GM12878 (cell line): Measurements from ENCODE around the gene CDH2. TPM values are rescaled to one million over a fixed set of nuclear protein-coding genes. Genes with fewer than 3 reads are reported as not detected.

ENCODE experiments used
- ATAC-seq: fragments of 200-7000 bp; cut with Tn5 transposase; 3 replicates; pipeline ENCODE4 v1.9.1; 2020; ENCODE audit warnings: mild to moderate bottlenecking, moderate library complexity
- BruUV-seq: library from RNA; stranded (reverse); fragments of 400-500 nt; replicated peaks from 2 replicates; lab custom pipeline; 2021; lab: Mats Ljungman, UMichigan
- CTCF ChIA-PET: fragments of 300-600 bp; sonication (Branson Sonifier 250); formaldehyde crosslinking; extraction: SDS; loops from one replicate; lab custom pipeline; 2021; ENCODE audit warnings: inconsistent platforms; lab: Yijun Ruan, JAX
- POLR2A ChIA-PET: fragments of 350-600 bp; formaldehyde crosslinking; extraction: SDS; loops from one replicate; lab custom pipeline; 2021; ENCODE audit warnings: inconsistent platforms; lab: Charles Lee
- RAD21 ChIA-PET: fragments of 300-600 bp; sonication (Branson Sonifier 250); formaldehyde crosslinking; loops from one replicate; lab custom pipeline; 2023; ENCODE audit warnings: antibody characterized with exemption; ENCODE audit not compliant: unreplicated experiment; lab: Charles Lee
- SMC1A ChIA-PET: fragments of 300-600 bp; sonication (Branson Sonifier 250); formaldehyde crosslinking; loops from one replicate; lab custom pipeline; 2023; ENCODE audit not compliant: unreplicated experiment, uncharacterized antibody; lab: Charles Lee
- DNase-seq: peaks from one replicate; pipeline ENCODE4 v3.0.0-alpha.2; 2011; ENCODE audit warnings: low read depth, low spot score
- FAIRE-seq: peaks from 3 replicates; lab custom pipeline; 2011; peaks lifted over from hg19 to GRCh38; lab: Jason Lieb, UNC
- H2AFZ ChIP-seq: 2 replicates; pipeline ENCODE4 v1.6.0; 2011; ENCODE audit warnings: low read depth, low read length, control low read depth; ENCODE audit not compliant: control insufficient read depth
- H3K27ac ChIP-seq: 2 replicates; pipeline ENCODE4 v1.5.1; 2011; ENCODE audit warnings: control low read depth; ENCODE audit not compliant: control insufficient read depth, insufficient read depth
- H3K27me3 ChIP-seq, 2 experiments: replicated peaks in 1 of 2; 2 replicates each; pipeline versions ENCODE4 v1.6.0 to v1.6.1; 2011; ENCODE audit warnings: low read length in 1 of 2; ENCODE audit not compliant: control insufficient read depth in 2 of 2, insufficient read depth in 2 of 2
- H3K36me3 ChIP-seq, 2 experiments: 2 replicates each; pipeline ENCODE4 v1.5.1; 2011; ENCODE audit warnings: low read length in 1 of 2; ENCODE audit not compliant: control insufficient read depth in 2 of 2, insufficient read depth in 2 of 2
- H3K4me1 ChIP-seq: 2 replicates; pipeline ENCODE4 v1.6.1; 2011; ENCODE audit warnings: mild to moderate bottlenecking, low read length, moderate library complexity, mixed read lengths; ENCODE audit not compliant: control insufficient read depth, insufficient read depth
- H3K4me2 ChIP-seq: 2 replicates; pipeline ENCODE4 v1.6.0; 2011; ENCODE audit warnings: control low read depth; ENCODE audit not compliant: control insufficient read depth, insufficient read depth
- H3K4me3 ChIP-seq: fragments of 200-600 bp; sonication (generic); 2 replicates; pipeline ENCODE4 v1.5.1; 2016
- H3K79me2 ChIP-seq: 2 replicates; pipeline ENCODE4 v1.6.0; 2011; ENCODE audit warnings: low read length; ENCODE audit not compliant: control insufficient read depth, insufficient read depth
- H3K9ac ChIP-seq: 2 replicates; pipeline ENCODE4 v1.8.0; 2011; ENCODE audit warnings: low read length, control low read depth, mixed read lengths; ENCODE audit not compliant: control insufficient read depth, insufficient read depth
- H3K9me3 ChIP-seq: replicated peaks from 3 replicates; pipeline ENCODE4 v1.5.1; 2011; ENCODE audit warnings: mild to moderate bottlenecking, low read length; ENCODE audit not compliant: control insufficient read depth, insufficient read depth
- H4K20me1 ChIP-seq: 2 replicates; pipeline ENCODE4 v1.6.0; 2011; ENCODE audit not compliant: control insufficient read depth, insufficient read depth
- FOXM1 ChIP-seq: IDR thresholded peaks from 2 replicates; pipeline ENCODE4 v1.6.1; 2012; ENCODE audit warnings: low read depth, mild to moderate bottlenecking, inconsistent platforms, low read length, moderate library complexity
- KDM1A ChIP-seq: fragments of 200-600 bp; sonication (generic); IDR thresholded peaks from 2 replicates; pipeline ENCODE4 v1.6.1; 2016; ENCODE audit warnings: borderline replicate concordance
- NR2C1 ChIP-seq: fragments of 450-650 bp; IDR thresholded peaks from 2 replicates; pipeline ENCODE4 v1.6.1; 2017; ENCODE audit warnings: antibody characterized with exemption, mild to moderate bottlenecking, moderate library complexity
- RAD51 ChIP-seq: fragments of 450-650 bp; IDR thresholded peaks from 2 replicates; pipeline ENCODE4 v1.6.1; 2016; ENCODE audit warnings: moderate library complexity, mild to moderate bottlenecking, inconsistent platforms
- SMC3 ChIP-seq: IDR thresholded peaks from 2 replicates; pipeline ENCODE4 v1.6.1; 2011; ENCODE audit warnings: low read length, improper control_type of control experiment, borderline replicate concordance
- TBL1XR1 ChIP-seq: IDR thresholded peaks from 2 replicates; pipeline ENCODE4 v1.6.1; 2012; ENCODE audit warnings: low read depth, low read length, improper control_type of control experiment
- TCF7 ChIP-seq: IDR thresholded peaks from 2 replicates; pipeline ENCODE4 v1.6.1; 2014; ENCODE audit warnings: antibody characterized with exemption, borderline replicate concordance
- WGBS: methylation state at CpG from one replicate; pipeline ENCODE4 v1.1.6; 2016; ENCODE audit warnings: low lambda C conversion rate; ENCODE audit not compliant: insufficient replicate concordance, insufficient coverage; ENCODE audit errors: missing lambda C conversion rate; 5-methylcytosine and 5-hydroxymethylcytosine counted together
- in situ Hi-C: fragments of 300-500 bp; cut with MboI; formaldehyde crosslinking; loops from 9 replicates; pipeline ENCODE4 v1.14.3; 2018; ENCODE audit warnings: mixed read lengths
- intact Hi-C: fragments of 100-400 bp; cut with micrococcal nuclease; formaldehyde crosslinking; loops from one replicate; pipeline ENCODE4 v1.14.2; 2022; ENCODE audit not compliant: unreplicated experiment
- polyA plus RNA-seq, 11 experiments: library from polyadenylated mRNA; depleted of rRNA in 4 of 11; unstranded in 6 of 11; stranded (reverse) in 5 of 11; fragments of >200 nt; fragmentation: Nextera tagmentation in 4 of 11; fragmentation: Illumina TruSeq in 1 of 11; extraction: Ambion mirVana in 4 of 11; extraction: Trizol in 1 of 11; gene quantifications; 1 replicate in 1 of 11; 2 replicates in 10 of 11; pipeline versions ENCODE4 v1.2.1 to v1.2.3, GENCODE V29; 2011 to 2016; ENCODE audit warnings: inconsistent platforms in 2 of 11, missing spikeins in 2 of 11, low read depth in 1 of 11
- total RNA-seq, 4 experiments: library from RNA; depleted of rRNA in 3 of 4; stranded (reverse); fragments of >200 nt in 3 of 4; fragmentation: Illumina TruSeq in 1 of 4; extraction: Trizol in 1 of 4; gene quantifications; 2 replicates each; pipeline versions ENCODE4 v1.2.1 to v1.2.3, GENCODE V29; 2013 to 2021
- TF ChIP-seq, protein P1 (sequence below): IDR thresholded peaks from 2 replicates; pipeline ENCODE4 v1.6.1; 2011; ENCODE audit warnings: mild to moderate bottlenecking, low read depth, low read length, moderate library complexity; ENCODE audit not compliant: insufficient replicate concordance
- TF ChIP-seq, protein P2 (sequence below): fragments of 150-350 bp; IDR thresholded peaks from 2 replicates; pipeline ENCODE4 v1.6.1; 2016; ENCODE audit warnings: low read depth, low read length
- TF ChIP-seq, protein P3 (sequence below): IDR thresholded peaks from 2 replicates; pipeline ENCODE4 v1.6.1; 2011; ENCODE audit warnings: borderline replicate concordance, low read depth, mild to moderate bottlenecking, moderate library complexity, low read length; ENCODE audit not compliant: insufficient read depth, poor library complexity, severe bottlenecking
- TF ChIP-seq, protein P4 (sequence below): fragments of 450-650 bp; formaldehyde crosslinking; IDR thresholded peaks from 2 replicates; pipeline ENCODE4 v1.4.0; 2022; ENCODE audit warnings: mild to moderate bottlenecking, moderate library complexity

The CDH2 gene
- total and polyA plus RNA-seq, 10 of the 15 experiments (the other 5 are each of a cell fraction or from before 2014, with no cell fraction given): 0.01 to 0.25 (median 0.06) TPM; not detected in 4

DNA sequence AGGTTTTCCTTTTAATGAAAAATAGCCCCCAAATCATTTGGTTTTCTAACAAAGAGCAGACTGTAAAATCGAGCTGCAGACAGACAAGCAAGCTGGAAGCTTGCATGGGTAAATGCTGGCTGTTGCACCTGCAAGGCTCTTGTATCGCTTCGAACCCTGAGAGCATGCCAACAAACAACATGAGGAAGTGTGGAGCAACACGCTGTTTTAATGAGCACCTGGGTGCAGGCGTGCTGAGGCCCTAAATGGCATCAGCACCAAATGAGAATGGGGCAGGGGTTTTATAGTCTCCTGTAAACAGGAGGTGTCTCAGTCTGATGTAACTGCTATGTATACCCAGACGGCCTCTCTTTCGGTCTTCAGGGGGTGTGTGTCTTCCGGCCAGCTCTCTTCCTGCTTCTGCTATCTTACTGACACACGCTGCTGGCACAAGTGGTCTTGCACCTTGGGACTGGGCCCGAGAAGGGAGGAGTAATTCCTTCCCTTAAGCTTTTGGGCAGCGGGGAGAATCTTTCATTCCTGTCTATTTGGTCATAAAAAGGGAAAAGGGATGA lies 31.9 kb upstream of the CDH2 start:
- no peaks in the 10 kb centered on the region for H3K36me3 ChIP-seq
- no TSS peak for BruUV-seq
- ChIA-PET RAD21 (no interaction called here), CTCF (no interaction called here), POLR2A (no interaction called here), SMC1A (no interaction called here)
- DNase-seq: no peak
- H4K20me1 ChIP-seq: no peaks in the 10 kb centered on the region
- no peaks in the 10 kb centered on the region for H3K27me3 ChIP-seq
- H3K27ac ChIP-seq: no peak overlapping the region
- no peaks in the 10 kb centered on the region for H3K79me2 ChIP-seq
- H3K4me1 ChIP-seq: no peaks in the 10 kb centered on the region
- FAIRE-seq: no peak
- no peaks in the 10 kb centered on the region for H3K9me3 ChIP-seq
- intact Hi-C loops (no loop called here), in situ Hi-C loops (no loop called here)
- H3K4me3 ChIP-seq: no peak overlapping the region
- no peak overlapping the region for H2AFZ ChIP-seq
- WGBS: 29% methylated on average over 11 of the region's 11 CpGs
- H3K4me2 ChIP-seq: no peak overlapping the region
- no peak for ATAC-seq
- no peak overlapping the region for H3K9ac ChIP-seq
- TF ChIP-seq RAD51: no peak
- TF ChIP-seq TBL1XR1: no peak
- no peak for TF ChIP-seq SMC3
- TF ChIP-seq TCF7: no peak
- no peak for TF ChIP-seq NR2C1
- TF ChIP-seq, protein P1, sequence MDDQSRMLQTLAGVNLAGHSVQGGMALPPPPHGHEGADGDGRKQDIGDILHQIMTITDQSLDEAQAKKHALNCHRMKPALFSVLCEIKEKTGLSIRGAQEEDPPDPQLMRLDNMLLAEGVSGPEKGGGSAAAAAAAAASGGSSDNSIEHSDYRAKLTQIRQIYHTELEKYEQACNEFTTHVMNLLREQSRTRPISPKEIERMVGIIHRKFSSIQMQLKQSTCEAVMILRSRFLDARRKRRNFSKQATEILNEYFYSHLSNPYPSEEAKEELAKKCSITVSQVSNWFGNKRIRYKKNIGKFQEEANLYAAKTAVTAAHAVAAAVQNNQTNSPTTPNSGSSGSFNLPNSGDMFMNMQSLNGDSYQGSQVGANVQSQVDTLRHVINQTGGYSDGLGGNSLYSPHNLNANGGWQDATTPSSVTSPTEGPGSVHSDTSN: no peak
- TF ChIP-seq, protein P2, sequence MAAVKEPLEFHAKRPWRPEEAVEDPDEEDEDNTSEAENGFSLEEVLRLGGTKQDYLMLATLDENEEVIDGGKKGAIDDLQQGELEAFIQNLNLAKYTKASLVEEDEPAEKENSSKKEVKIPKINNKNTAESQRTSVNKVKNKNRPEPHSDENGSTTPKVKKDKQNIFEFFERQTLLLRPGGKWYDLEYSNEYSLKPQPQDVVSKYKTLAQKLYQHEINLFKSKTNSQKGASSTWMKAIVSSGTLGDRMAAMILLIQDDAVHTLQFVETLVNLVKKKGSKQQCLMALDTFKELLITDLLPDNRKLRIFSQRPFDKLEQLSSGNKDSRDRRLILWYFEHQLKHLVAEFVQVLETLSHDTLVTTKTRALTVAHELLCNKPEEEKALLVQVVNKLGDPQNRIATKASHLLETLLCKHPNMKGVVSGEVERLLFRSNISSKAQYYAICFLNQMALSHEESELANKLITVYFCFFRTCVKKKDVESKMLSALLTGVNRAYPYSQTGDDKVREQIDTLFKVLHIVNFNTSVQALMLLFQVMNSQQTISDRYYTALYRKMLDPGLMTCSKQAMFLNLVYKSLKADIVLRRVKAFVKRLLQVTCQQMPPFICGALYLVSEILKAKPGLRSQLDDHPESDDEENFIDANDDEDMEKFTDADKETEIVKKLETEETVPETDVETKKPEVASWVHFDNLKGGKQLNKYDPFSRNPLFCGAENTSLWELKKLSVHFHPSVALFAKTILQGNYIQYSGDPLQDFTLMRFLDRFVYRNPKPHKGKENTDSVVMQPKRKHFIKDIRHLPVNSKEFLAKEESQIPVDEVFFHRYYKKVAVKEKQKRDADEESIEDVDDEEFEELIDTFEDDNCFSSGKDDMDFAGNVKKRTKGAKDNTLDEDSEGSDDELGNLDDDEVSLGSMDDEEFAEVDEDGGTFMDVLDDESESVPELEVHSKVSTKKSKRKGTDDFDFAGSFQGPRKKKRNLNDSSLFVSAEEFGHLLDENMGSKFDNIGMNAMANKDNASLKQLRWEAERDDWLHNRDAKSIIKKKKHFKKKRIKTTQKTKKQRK: no peak
- TF ChIP-seq, protein P3, sequence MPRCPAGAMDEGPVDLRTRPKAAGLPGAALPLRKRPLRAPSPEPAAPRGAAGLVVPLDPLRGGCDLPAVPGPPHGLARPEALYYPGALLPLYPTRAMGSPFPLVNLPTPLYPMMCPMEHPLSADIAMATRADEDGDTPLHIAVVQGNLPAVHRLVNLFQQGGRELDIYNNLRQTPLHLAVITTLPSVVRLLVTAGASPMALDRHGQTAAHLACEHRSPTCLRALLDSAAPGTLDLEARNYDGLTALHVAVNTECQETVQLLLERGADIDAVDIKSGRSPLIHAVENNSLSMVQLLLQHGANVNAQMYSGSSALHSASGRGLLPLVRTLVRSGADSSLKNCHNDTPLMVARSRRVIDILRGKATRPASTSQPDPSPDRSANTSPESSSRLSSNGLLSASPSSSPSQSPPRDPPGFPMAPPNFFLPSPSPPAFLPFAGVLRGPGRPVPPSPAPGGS: no peak
- TF ChIP-seq, protein P4, sequence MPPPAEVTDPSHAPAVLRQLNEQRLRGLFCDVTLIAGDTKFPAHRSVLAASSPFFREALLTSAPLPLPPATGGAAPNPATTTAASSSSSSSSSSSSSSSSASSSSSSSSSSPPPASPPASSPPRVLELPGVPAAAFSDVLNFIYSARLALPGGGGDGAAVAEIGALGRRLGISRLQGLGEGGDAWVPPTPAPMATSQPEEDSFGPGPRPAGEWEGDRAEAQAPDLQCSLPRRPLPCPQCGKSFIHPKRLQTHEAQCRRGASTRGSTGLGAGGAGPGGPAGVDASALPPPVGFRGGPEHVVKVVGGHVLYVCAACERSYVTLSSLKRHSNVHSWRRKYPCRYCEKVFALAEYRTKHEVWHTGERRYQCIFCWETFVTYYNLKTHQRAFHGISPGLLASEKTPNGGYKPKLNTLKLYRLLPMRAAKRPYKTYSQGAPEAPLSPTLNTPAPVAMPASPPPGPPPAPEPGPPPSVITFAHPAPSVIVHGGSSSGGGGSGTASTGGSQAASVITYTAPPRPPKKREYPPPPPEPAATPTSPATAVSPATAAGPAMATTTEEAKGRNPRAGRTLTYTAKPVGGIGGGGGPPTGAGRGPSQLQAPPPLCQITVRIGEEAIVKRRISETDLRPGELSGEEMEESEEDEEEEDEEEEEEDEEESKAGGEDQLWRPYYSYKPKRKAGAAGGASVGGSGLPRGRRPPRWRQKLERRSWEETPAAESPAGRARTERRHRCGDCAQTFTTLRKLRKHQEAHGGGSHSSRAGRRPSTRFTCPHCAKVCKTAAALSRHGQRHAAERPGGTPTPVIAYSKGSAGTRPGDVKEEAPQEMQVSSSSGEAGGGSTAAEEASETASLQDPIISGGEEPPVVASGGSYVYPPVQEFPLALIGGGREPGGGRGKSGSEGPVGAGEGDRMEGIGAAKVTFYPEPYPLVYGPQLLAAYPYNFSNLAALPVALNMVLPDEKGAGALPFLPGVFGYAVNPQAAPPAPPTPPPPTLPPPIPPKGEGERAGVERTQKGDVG: no peak
- no peak for TF ChIP-seq FOXM1
- no peak for TF ChIP-seq KDM1A
